HG03045 (cell line): ENCODE data around the gene FOSB.

Source experiments
- ATAC-seq: cut with Tn5 transposase; IDR thresholded peaks from one replicate; pipeline ENCODE4 v1.9.1; 2021; ENCODE audit warnings: mild to moderate bottlenecking, moderate library complexity; ENCODE audit not compliant: unreplicated experiment

FOSB gene

DNA sequence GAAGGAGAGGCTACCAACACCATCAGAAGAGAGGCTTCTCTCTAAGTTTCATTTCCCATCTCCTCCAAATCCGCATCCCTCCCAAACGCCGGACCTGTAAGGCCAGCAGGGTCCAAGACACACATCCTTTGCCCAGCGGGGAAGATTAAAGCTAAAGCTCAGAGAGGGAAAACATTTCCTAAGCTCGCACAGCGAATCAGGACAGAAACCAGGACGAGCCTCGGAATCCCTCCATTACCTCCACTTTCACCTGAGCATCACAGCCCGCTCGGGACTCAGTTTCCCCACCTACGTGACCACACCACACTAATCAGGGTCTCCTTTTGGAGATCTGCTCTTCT lies 711 bp upstream of the FOSB start:
- no peak for ATAC-seq

DNA sequence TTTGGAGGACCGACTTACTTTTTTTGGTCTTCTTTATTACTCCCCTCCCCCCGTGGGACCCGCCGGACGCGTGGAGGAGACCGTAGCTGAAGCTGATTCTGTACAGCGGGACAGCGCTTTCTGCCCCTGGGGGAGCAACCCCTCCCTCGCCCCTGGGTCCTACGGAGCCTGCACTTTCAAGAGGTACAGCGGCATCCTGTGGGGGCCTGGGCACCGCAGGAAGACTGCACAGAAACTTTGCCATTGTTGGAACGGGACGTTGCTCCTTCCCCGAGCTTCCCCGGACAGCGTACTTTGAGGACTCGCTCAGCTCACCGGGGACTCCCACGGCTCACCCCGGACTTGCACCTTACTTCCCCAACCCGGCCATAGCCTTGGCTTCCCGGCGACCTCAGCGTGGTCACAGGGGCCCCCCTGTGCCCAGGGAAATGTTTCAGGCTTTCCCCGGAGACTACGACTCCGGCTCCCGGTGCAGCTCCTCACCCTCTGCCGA lies 409 bp downstream of the FOSB start:
- ATAC-seq: peak; percentile 15

DNA sequence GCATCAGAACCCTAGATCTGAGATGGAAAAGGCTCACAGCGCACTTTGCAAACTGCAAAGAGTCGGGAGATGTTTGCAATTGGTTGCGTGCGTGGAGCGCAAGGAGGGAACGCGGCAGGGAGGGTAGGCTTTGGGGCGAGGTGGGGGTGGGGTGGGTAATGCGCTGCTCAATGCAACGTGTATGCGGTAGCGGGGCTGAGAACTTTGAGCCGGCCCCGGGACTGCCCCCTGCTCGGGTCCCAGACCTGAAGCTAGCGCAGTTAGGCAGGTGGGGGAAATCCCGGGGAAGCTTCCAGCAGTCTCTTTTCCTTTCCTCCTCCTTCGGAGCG lies 971 bp downstream of the FOSB start:
- peak; percentile 16 for ATAC-seq

DNA sequence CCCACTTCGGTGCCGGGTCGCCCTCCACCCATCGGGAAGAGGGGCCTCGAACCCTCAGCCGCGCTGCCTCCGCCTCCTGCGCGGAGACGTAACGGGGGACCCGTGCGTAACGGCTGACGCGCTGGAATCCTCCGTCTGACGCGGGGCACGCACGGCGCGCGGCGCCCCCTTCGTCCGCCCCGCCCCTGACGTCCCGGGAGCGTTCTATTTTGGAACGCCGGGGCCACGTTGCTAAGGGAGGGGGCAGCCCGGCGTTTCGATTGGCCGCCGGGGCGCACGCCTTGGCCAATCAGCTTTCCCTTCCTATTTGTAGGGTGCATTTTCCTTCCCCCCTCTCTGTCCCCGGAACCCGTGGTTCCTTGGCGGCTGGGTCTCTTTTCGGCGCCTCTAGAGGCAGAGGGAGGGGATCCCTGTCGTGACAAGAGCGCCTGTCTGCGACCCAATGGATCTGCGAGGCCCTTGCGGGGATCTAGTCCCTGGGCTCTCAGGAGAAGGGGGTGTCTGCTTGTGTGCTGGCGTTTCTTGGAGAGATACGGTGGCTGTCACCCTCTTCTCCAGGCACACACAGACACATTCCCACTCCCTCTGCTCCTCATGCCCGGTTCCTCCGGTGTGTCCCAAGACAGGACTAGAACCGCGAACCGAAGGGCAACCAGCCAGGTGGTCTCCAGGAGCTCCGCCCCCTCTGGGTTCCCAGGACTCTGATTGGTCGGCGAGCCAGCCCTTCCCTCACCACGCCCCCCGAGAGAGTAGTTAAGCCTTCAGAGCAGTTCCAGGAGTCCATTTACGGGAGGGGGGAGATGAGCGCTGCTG lies 1.5 kb downstream of the FOSB start:
- ATAC-seq: peak; percentile 57

DNA sequence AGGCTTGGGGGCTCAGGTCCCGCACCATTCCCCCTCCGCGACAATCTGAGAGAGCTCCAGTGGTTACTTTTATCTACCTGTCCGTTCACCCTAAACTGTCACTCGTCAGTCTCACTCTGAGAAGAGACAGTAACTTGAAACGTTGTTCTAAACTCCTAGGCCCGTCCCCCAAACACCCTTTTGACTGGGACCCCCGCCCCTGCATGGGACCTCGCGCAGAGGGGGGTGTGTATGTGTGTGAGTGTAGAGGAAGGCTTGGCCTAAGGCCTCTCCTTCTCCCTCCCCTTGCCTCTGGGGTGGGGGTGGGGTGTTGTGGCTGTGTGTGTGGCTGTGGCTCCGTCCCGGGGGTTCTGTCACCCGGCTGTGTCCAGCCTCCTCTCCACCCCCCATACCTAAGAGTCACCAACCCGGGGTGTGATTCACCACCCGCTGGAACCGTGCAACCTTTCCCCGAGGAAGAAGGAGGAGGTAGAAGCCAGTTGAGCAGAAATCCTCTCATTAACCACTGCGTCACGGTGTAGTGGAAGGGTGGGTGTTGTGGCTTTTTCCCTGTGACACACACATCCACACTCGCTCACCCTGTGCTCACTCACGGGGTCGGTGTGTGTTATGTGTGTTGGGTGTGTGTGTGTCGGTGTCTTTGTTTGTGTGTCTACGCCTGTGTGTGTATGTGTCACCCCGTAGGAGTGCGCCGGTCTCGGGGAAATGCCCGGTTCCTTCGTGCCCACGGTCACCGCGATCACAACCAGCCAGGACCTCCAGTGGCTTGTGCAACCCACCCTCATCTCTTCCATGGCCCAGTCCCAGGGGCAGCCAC lies 2.4 kb downstream of the FOSB start:
- no peak for ATAC-seq

DNA sequence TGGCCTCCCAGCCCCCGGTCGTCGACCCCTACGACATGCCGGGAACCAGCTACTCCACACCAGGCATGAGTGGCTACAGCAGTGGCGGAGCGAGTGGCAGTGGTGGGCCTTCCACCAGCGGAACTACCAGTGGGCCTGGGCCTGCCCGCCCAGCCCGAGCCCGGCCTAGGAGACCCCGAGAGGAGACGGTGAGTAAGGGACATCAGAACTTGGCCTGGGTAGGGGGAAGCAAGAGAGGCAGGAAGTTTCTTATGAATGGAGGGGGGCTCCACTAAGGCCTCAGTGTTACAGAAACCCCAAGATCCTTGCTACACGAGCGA lies 2.9 kb downstream of the FOSB start:
- ATAC-seq: no peak

DNA sequence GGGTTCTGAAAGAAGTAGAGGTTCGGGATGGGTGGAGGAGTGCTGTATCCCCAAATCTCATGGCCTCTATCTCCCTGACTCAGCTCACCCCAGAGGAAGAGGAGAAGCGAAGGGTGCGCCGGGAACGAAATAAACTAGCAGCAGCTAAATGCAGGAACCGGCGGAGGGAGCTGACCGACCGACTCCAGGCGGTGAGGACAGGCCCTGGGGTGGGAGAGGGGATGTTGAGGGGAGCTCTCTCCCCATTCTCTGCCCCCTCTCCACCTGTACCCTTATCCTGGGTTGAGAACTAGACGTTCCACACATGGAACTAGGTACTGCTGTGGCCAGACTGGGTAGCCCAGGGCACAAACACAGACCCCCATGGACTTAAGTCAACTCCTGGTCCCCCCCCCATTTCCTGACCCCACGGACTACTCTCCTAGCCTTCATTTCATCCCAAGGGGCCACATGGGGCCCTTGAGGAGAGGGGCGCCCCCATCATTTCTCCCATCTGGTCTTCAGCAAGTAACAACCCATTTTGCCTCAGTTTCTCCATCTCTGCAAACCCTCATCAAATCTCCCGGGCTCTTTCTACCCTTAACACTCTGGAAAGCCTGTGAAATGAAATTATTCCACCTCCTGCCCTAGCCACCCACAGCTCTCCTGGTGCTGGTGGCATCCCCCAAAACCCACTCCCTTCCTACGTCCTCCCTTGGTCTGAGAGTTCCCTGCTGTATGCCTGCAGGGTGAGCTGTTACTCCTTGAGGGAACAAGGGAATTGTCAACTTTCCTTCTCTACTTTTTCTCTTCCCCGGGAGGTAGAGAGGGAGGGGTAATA lies 3.5 kb downstream of the FOSB start:
- no peak for ATAC-seq

DNA sequence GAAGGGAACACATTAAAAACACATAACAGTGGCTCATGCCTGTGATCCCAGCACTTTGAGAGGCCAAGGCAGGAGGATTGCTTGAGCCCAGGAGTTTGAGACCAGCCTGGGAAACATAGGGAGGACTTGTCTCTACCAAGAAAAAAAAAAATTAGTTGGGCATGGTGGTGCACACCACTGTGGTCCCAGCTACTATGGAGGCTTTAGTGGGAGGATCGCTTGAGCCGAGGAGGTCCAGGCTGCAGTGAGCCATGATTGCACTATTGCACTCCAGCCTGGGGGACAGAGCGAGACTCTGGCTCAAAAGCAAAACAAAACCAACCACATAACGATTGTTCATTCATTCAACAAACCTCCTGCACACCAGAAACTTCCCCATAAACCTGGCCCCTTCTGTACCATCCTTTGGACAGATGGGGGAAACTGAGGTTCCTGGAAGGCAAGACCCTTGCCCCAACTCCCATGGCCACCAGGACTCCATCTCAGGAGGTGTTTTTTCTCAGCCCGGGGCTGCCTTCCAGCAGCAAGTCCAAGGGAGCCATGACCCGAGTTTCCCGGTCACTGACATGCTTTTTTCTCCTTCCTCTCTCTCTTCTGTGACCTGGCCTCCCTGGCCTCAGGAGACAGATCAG lies 4.3 kb downstream of the FOSB start:
- no peak for ATAC-seq

DNA sequence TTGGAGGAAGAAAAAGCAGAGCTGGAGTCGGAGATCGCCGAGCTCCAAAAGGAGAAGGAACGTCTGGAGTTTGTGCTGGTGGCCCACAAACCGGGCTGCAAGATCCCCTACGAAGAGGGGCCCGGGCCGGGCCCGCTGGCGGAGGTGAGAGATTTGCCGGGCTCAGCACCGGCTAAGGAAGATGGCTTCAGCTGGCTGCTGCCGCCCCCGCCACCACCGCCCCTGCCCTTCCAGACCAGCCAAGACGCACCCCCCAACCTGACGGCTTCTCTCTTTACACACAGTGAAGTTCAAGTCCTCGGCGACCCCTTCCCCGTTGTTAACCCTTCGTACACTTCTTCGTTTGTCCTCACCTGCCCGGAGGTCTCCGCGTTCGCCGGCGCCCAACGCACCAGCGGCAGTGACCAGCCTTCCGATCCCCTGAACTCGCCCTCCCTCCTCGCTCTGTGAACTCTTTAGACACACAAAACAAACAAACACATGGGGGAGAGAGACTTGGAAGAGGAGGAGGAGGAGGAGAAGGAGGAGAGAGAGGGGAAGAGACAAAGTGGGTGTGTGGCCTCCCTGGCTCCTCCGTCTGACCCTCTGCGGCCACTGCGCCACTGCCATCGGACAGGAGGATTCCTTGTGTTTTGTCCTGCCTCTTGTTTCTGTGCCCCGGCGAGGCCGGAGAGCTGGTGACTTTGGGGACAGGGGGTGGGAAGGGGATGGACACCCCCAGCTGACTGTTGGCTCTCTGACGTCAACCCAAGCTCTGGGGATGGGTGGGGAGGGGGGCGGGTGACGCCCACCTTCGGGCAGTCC lies 5.0 kb downstream of the FOSB start:
- no peak for ATAC-seq

DNA sequence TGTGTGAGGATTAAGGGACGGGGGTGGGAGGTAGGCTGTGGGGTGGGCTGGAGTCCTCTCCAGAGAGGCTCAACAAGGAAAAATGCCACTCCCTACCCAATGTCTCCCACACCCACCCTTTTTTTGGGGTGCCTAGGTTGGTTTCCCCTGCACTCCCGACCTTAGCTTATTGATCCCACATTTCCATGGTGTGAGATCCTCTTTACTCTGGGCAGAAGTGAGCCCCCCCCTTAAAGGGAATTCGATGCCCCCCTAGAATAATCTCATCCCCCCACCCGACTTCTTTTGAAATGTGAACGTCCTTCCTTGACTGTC lies 5.5 kb downstream of the FOSB start:
- no peak for ATAC-seq

DNA sequence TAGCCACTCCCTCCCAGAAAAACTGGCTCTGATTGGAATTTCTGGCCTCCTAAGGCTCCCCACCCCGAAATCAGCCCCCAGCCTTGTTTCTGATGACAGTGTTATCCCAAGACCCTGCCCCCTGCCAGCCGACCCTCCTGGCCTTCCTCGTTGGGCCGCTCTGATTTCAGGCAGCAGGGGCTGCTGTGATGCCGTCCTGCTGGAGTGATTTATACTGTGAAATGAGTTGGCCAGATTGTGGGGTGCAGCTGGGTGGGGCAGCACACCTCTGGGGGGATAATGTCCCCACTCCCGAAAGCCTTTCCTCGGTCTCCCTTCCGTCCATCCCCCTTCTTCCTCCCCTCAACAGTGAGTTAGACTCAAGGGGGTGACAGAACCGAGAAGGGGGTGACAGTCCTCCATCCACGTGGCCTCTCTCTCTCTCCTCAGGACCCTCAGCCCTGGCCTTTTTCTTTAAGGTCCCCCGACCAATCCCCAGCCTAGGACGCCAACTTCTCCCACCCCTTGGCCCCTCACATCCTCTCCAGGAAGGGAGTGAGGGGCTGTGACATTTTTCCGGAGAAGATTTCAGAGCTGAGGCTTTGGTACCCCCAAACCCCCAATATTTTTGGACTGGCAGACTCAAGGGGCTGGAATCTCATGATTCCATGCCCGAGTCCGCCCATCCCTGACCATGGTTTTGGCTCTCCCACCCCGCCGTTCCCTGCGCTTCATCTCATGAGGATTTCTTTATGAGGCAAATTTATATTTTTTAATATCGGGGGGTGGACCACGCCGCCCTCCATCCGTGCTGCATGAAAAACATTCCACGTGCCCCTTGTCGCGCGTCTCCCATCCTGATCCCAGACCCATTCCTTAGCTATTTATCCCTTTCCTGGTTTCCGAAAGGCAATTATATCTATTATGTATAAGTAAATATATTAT lies 6.1 kb downstream of the FOSB start:
- no peak for ATAC-seq

DNA sequence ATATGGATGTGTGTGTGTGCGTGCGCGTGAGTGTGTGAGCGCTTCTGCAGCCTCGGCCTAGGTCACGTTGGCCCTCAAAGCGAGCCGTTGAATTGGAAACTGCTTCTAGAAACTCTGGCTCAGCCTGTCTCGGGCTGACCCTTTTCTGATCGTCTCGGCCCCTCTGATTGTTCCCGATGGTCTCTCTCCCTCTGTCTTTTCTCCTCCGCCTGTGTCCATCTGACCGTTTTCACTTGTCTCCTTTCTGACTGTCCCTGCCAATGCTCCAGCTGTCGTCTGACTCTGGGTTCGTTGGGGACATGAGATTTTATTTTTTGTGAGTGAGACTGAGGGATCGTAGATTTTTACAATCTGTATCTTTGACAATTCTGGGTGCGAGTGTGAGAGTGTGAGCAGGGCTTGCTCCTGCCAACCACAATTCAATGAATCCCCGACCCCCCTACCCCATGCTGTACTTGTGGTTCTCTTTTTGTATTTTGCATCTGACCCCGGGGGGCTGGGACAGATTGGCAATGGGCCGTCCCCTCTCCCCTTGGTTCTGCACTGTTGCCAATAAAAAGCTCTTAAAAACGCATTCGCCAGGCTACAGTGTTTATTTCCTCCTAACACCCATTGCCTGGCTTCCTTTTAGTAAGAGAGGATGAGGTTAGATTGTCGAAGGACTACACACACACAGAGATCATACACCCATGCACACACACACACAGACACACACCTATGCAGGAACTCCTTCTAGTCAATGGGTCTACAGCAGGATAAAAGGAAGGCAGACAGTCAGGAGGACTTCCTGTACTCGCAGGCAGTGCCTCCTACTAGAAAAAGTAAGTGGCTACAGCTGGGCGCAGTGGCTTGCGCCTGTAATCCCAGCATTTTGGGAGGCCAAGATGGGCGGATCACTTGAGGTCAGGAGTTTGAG lies 7.1 kb downstream of the FOSB start:
- no peak for ATAC-seq

DNA sequence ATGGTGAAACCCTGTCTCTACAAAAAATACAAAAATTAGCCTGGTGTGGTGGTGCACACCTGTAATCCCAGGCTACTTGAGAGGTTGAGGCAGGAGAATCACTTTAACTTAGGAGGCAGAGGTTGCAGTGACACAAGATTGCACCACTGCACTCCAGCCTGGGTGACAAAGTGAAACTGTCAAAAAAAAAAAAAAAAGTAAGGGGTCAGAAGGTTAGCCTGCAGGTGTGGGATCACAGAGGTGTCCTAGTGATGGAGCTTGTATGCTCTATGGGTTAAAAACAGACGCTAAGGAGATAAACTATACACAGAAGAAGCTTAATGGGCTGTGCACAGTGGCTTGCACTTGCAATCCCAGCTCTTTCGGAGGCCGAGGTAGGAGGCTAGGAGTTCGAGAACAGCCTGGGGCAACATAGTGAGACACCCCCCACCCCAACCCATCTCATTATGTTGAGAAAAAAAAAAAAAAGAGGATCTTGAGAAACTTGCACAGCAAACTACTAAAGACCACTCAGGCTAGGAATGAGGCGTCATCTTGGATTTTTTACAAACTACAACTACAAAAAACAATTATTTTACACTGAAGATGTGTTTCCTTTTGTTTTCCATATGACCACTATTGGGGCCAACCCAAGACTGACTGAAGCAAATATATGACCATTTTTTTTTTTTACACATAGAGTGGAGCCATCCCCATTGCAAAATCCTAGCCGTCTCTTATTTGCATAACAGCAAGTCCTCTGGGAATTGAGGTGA lies 7.9 kb downstream of the FOSB start:
- ATAC-seq: no peak

DNA sequence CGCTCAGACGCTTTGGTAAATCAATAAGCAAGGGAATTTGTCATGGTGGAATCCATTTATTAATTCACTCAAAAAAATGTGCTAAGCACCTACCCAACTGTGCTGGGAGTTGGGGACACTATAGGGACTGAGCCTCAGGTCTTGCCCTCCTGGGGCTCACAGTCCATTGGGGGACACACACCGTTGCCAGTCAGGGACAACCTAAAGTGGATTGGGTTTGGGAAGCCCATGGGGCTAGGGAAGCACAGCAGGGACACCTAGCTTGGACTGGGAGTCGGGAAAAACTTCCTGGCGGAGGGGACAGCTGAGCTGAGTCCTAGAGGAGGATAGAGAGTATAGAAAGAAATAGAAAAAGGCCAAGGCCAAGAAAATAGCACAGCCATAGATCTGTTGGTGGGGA lies 8.5 kb downstream of the FOSB start:
- ATAC-seq: no peak

DNA sequence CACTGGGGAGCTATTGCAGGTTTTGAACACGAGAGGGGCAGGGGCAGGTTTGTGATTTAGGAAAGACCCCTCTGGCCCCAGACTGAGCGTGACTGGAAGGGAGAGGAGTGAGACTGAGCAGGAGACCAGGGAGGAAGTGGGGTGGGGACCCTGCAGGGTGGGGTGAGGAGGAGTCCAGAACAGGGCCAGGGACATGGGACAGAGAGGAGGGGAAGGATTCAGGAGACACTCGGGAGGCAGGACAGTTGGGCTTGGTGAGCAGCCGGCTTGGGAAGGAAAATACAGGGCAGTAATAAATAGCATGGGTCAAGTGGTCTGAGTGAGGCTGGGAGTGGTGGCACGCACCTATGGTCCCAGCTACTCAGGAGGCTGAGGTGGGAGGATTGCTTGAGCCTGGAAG lies 9.4 kb downstream of the FOSB start:
- no peak for ATAC-seq

DNA sequence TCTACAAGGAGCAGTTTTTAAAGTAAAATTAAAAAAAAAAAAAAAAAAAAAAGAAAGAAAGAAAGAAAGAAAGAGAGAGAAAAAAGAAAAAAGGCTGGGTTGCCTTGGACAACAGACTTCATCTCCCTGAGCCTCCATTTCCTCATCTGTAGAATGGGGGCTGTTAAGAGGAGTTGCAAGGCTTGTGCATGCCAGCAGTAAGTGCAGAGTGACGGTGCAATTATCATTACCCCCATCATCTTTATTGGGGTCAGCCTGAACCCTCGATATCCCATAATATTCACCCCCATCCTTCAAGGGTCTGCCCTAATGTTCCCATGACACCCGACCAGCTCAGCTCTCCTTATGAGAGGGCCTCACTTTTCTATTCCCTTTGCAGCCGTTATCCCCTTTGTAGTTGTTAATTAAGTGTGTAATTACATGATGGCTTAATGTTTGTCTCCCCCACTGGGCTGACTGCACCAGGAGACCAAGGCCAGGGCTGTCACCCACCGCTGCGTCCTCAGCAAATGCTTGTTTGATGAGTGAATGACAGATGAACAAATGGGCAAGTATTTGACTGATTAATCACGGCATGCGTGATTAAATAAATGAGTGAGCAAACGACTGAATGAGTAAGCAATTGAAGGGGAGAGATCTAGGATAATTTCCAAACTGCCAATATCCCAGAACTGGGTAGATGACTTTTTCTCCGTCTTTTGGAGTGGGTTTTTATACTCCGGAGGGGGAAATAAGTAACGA lies 10.1 kb downstream of the FOSB start:
- no peak for ATAC-seq
